GM18867 (cell line): ENCODE results near the gene SFT2D2.

Experiments used
- ATAC-seq: cut with Tn5 transposase; IDR thresholded peaks from one replicate; pipeline ENCODE4 v1.9.1; 2021; ENCODE audit warnings: mild to moderate bottlenecking, moderate library complexity; ENCODE audit not compliant: unreplicated experiment

SFT2D2 gene

GRCh38 chr1:168301664-168302320 lies 76.0 kb downstream of the SFT2D2 start:
- no peak for ATAC-seq
